Type B pancreatic cell (in vitro differentiated cells): ENCODE data around the gene IFNL4. TPM values are rescaled to one million over a fixed set of nuclear protein-coding genes. Genes with fewer than 3 reads are reported as not detected.
"Not testable (repeated sequence)": the region's sequence is repeated elsewhere in the genome, so short reads cannot be mapped to it uniquely, and the experiment has no call there.

Experiments
- DNase-seq: peaks from one replicate; pipeline ENCODE4 v3.0.0; 2021; ENCODE audit warnings: mixed read lengths; ENCODE audit not compliant: unreplicated experiment; ENCODE audit errors: extremely low spot score
- H3K27ac Mint-ChIP-seq: 2 replicates; pipeline ENCODE4 v1.8.0; 2021; ENCODE audit warnings: mild to moderate bottlenecking, mixed read lengths
- H3K27me3 Mint-ChIP-seq: 2 replicates; pipeline ENCODE4 v1.8.0; 2021; ENCODE audit warnings: mixed read lengths
- H3K36me3 Mint-ChIP-seq: 2 replicates; pipeline ENCODE4 v1.8.0; 2021; ENCODE audit warnings: mixed read lengths
- H3K4me1 Mint-ChIP-seq: one replicate; pipeline ENCODE4 v1.8.0; 2021; ENCODE audit warnings: mixed read lengths; ENCODE audit not compliant: unreplicated experiment
- H3K4me3 Mint-ChIP-seq: 2 replicates; pipeline ENCODE4 v1.8.0; 2021; ENCODE audit warnings: mild to moderate bottlenecking, mixed read lengths
- H3K9me3 Mint-ChIP-seq: 2 replicates; pipeline ENCODE4 v1.8.0; 2021; ENCODE audit warnings: mixed read lengths
- total RNA-seq: library from RNA; stranded (reverse); gene quantifications from 2 replicates; pipeline ENCODE4 v1.2.1, GENCODE V29; 2021; ENCODE audit warnings: low replicate concordance
- TF ChIP-seq, protein P1 (sequence below): fragments of 200-600 bp; sonication (generic); conservative IDR thresholded peaks from 2 replicates; pipeline ENCODE4 v1.5.0; 2021; ENCODE audit warnings: antibody characterized with exemption, mild to moderate bottlenecking

The IFNL4 gene
- total RNA-seq, 1 donor from 2014 or later, result not detected

DNA sequence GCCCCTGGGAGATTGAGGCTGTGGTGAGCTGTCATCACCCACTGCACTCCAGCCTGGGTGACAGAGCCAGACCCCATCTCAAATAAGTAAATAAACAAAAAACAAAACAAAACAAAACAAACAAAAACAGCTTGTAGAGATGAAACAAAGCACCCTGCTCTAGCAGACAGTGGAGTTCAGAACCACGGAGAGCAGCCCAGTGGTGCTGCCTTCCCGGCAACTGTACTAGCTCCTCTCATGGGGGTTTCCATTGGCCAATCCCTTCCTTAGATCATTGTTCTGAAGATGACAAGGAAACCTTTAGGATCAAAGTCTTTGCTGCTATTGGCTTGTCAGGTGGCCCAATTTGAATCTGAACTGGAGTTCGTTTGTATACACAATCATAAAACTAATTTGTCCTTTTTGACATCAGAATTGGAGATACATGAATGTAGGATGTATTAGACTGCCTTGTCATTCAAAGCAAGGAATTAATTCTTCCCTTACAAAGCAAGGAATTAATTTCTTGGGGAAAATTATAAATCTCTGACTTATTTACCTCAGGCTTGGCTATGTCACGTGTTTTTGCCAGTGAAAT lies 24.9 kb downstream of the IFNL4 start:
- Mint-ChIP-seq H3K27ac (no peak overlapping the region), H3K27me3 (peaks cover 61% of the 10 kb centered on the region), H3K36me3 (no peaks in the 10 kb centered on the region), H3K4me1 (no peaks in the 10 kb centered on the region), H3K9me3 (no peaks in the 10 kb centered on the region), H3K4me3 (no peak overlapping the region)
- TF ChIP-seq, protein P1, sequence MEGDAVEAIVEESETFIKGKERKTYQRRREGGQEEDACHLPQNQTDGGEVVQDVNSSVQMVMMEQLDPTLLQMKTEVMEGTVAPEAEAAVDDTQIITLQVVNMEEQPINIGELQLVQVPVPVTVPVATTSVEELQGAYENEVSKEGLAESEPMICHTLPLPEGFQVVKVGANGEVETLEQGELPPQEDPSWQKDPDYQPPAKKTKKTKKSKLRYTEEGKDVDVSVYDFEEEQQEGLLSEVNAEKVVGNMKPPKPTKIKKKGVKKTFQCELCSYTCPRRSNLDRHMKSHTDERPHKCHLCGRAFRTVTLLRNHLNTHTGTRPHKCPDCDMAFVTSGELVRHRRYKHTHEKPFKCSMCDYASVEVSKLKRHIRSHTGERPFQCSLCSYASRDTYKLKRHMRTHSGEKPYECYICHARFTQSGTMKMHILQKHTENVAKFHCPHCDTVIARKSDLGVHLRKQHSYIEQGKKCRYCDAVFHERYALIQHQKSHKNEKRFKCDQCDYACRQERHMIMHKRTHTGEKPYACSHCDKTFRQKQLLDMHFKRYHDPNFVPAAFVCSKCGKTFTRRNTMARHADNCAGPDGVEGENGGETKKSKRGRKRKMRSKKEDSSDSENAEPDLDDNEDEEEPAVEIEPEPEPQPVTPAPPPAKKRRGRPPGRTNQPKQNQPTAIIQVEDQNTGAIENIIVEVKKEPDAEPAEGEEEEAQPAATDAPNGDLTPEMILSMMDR, result no peak
- no peak for DNase-seq

DNA sequence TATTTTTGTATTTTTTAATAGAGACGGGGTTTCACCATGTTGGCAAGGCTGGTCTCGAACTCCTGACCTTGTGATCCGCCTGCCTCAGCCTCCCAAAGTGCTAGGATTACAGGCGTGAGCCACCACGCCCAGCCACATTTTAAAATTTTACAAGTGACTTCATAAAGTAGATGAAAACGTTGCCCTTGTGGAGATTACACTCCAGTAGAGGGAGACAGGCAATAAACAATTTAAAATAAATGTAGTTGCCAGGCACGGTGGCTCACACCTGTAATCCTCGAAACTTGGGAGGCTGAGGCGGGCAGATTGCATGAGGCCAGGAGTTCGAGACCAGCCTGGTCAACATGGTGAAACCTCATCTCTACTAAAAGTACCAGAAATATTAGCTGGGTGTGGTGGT lies 29.5 kb downstream of the IFNL4 start:
- peaks cover 45% of the 10 kb centered on the region for H3K27me3 Mint-ChIP-seq
- H3K4me1 Mint-ChIP-seq, DNase-seq, H3K4me3 Mint-ChIP-seq, H3K27ac Mint-ChIP-seq, H3K9me3 Mint-ChIP-seq, H3K36me3 Mint-ChIP-seq: not testable (repeated sequence)

DNA sequence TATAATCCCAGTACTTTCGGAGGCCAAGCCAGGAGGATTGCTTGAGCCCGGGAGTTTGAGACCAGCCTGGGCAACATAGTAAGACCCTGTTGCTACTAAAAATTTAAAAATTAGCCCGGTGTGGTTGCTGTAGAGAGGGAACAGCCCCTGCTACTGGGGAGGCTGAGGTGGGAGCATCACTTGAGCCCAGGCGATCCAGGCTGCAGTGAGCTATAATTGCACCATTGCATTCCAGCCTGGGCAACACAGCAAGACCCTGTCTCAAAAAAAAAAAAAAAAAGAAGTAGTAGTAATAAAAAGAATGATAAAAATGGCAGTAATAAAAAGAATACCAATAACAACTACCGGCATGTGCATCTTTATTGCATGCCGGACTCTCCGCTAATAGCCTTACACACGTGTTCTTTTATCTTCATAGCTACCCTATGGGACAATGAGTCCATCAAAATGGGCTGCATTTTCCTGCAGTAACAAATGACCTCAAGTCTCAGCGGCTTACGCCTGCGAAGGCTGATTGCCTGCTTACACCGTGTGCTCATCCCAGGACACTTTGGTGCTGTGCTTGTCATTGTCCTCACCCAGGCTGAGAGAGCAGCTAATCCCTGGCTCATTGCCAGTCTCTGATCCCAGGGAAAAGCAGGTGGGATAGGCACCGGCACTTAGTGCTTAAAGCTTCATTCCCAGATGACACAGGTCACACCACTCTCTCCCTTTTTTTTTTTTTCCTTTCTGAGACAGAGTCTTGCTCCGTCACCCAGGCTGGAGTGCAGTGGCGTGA lies 30.2 kb downstream of the IFNL4 start:
- TF ChIP-seq, protein P1, result no peak
- Mint-ChIP-seq H3K36me3 (no peaks in the 10 kb centered on the region), H3K4me1 (no peaks in the 10 kb centered on the region), H3K4me3 (no peak overlapping the region), H3K27me3 (peaks cover 40% of the 10 kb centered on the region), H3K9me3 (peaks cover 6% of the 10 kb centered on the region), H3K27ac (no peak overlapping the region)
- no peak for DNase-seq

DNA sequence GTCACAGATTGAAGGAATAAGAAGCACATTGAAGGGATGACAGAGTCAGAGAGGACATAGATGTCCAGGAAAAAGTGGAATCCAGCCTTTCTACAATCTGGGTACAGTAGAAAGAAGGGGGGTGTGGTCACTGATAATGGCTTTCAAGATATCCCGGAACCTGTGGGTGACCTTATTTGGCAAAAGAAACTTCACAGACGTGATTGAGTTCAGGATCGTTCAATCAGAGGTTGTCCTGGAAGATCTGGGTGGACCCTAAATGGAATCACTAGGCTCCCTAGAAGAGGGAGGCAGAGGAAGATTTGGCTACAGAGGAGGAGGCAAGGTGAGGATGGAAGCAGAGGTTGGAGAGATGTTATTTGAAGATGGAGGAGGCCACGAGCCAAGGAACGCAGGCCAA lies 31.6 kb downstream of the IFNL4 start:
- no peak overlapping the region for H3K27ac Mint-ChIP-seq
- H3K4me1 Mint-ChIP-seq, result no peaks in the 10 kb centered on the region
- TF ChIP-seq, protein P1, result no peak
- H3K9me3 Mint-ChIP-seq, result peaks cover 6% of the 10 kb centered on the region
- H3K36me3 Mint-ChIP-seq, result no peaks in the 10 kb centered on the region
- no peak for DNase-seq
- peaks cover 35% of the 10 kb centered on the region for H3K27me3 Mint-ChIP-seq
- H3K4me3 Mint-ChIP-seq, result no peak overlapping the region

DNA sequence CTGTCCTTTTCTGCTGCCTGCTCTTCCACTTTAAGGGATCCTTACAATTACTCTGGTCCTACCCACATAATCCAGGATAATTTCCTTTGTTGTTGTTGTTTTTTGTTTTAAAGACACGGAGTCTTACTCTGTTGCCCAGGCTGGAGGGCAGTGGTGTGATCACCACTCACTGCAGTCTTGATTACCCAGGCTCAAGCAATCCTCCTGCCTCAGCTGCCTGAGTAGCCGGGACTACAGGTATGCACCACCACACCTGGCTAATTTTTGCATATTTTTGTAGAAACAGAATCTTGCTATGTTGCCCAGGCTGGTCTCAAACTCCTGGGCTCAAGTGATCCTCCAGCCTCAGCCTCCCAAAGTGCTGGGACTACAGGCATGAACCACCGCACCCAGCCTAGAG lies 33.3 kb downstream of the IFNL4 start:
- H3K27me3 Mint-ChIP-seq, result peaks cover 21% of the 10 kb centered on the region
- H3K9me3 Mint-ChIP-seq, H3K36me3 Mint-ChIP-seq: not testable (repeated sequence)

DNA sequence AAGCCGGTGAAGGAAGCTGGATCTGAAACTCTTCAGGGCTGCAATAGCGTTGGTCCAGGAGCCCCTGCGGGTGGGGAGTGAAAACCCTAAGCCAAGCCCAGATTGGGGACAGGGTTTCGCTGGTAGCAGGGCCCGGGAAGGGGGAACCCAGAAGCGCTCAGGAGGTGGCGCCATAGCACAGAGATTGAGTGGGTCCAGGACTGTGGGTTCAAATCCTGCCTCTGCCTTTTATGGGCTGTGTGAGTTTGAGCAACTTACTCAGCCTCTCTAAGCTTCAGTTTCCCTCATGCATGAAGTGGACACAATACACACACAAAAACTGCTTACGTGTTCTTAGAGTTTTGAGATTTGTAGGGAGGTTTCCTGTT lies 36.3 kb downstream of the IFNL4 start:
- TF ChIP-seq, protein P1, result peak; percentile 58

More for the DNA sequence above, 33.3 kb downstream of the IFNL4 start:
- not testable (repeated sequence) for H3K4me3 Mint-ChIP-seq, DNase-seq, H3K27ac Mint-ChIP-seq, H3K4me1 Mint-ChIP-seq

More for the DNA sequence above, 36.3 kb downstream of the IFNL4 start:
- no peaks in the 10 kb centered on the region for H3K36me3 Mint-ChIP-seq
- no peak overlapping the region for H3K27ac Mint-ChIP-seq
- H3K9me3 Mint-ChIP-seq, result peaks cover 5% of the 10 kb centered on the region
- H3K4me3 Mint-ChIP-seq, result no peak overlapping the region
- peaks cover 25% of the 10 kb centered on the region for H3K27me3 Mint-ChIP-seq
- DNase-seq, result no peak
- H3K4me1 Mint-ChIP-seq, result no peaks in the 10 kb centered on the region
